HG02885 (cell line): Measurements from ENCODE around the gene RALA.

Experiments used
- ATAC-seq: cut with Tn5 transposase; IDR thresholded peaks from one replicate; pipeline ENCODE4 v1.9.1; 2021; ENCODE audit warnings: mild to moderate bottlenecking; ENCODE audit not compliant: unreplicated experiment, poor library complexity

The RALA gene

DNA sequence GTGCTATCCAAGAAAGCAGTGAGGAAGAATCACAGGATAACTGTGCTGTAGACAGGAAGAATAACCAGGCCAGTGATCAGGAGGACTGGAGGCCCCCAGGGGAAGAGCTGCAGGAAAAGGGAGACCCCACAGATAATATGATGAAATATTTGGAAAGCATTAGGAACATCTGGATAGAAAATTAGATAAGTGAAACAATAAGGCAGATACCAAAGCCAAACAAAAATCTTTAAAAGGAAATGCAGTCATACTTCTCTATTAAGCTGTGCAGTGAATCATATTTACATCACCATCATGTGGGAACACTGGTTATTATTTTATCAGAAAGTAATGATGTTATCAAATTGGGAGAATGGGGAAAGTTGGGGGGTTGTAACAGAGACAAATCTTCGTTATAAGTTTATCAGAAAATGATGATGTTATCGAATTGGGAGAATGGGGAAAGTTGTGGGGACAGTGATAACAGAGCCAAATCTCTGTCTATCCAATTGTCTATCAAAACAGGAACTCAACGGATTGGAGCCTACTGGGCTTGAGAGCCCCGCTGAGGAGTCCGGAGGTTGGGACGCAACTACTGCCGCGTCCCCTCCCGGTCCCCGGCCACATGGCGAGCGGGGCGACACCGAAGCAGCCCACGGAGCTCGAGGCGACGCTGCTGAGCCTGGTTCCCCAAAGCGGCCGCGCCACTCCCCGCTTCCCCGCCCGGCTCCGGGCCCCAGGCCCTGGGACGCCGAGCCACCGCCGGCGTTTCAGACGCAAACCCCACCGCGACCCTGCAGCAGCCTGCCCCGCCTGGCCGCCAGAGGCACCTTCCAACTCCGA is 14.0 kb upstream of the RALA start:
- peak; percentile 61 for ATAC-seq

DNA sequence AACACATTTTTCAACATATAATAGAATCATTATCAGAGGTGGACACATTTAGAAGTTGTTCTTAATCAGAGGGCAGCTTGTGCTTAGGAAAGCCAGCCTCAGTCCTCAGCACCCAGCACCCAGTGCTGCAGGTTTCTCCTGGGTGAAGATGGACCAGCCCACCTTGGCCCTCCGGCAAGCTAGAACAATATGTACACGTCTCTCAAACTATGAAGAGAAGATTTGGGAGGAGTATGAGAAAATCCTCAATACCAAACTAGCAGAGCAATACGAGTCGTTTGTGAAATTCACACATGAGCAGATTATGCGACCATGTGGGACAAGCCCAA is 13.5 kb upstream of the RALA start:
- peak; percentile 8 for ATAC-seq

DNA sequence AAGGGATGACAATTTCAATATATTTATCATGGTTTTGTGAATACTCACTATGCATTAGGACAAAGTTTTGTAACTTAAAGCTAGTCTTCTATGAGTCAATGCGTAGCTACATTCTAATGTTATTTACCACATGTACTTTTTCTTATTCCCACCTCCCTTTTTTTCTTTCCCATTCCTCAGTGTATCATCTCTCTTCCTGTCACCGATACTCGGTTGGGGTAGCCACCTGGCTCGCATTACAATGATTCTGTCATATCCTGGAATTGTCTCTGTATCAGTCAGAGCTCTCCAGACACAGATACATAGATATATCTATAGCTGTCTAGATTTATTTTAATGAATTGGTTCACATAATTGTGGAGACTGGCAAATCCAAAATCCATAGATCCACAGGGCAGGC is 9.8 kb upstream of the RALA start:
- no peak for ATAC-seq

GRCh38 chr7:39614299-39614698 is 9.1 kb upstream of the RALA start:
- ATAC-seq = no peak

DNA sequence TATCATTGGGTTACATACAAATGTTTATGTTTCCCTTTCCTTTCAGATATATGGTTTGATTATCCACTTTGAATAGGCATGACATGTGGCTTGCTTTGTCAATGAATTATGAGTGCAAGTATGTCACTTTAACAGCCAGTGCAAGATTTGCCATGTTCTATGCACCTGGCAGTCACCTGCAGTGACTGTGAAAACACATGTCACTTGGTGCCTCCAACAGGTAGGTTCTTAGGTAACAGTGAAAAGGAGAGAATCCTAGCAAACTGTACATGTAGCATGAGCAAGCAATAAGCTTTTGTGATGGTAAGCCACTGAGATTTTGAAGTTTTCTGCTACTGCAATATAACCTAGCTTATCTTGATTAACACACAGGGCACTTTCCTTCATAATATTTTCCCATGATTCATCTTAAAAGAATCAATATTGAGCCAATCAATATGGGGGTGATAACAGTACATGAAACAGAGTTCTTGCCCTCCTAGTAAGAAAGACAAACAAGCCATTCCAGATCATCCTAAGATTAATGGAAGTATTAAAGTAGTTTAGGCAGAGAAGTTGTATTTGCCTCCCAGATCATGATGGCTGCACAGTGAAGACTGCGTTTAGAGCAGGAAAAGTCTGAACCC is 7.9 kb upstream of the RALA start:
- no peak for ATAC-seq

DNA sequence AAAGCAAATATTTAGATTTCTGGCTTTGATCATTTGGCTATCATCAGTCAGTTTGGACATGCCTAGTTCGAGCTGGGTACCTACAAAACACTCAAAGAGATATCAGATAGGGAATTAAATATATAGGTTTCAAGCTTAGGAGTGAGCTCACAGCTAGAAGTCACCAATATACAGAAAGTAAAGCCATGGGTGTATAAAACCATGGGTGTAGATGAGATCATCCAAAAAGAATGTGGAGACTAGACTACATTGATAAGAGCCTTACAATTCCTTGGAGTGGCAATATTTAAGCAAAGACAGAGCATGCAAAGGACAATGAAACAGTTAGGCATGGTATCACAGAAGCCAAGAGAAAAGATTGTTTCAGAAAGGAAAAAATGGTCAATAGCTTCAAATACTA is 7.2 kb upstream of the RALA start:
- no peak for ATAC-seq

DNA sequence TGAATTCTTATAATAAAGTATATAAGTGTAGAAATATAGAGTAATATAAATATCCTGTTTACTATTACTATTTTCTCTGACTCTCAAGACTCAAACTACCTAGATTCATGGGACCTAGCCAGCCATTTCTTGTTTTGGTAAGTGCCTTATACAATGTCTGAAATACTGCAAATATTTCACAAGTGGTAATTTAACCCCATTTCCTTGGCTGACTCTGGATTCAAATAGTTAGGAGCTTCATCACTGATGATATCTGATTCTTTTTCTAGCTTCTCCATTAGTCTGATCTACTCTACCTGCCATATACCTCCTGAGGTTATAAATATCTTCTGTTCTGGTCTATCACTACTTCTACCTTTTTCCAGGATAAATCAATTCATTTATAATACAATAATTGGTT is 6.4 kb upstream of the RALA start:
- ATAC-seq = no peak

DNA sequence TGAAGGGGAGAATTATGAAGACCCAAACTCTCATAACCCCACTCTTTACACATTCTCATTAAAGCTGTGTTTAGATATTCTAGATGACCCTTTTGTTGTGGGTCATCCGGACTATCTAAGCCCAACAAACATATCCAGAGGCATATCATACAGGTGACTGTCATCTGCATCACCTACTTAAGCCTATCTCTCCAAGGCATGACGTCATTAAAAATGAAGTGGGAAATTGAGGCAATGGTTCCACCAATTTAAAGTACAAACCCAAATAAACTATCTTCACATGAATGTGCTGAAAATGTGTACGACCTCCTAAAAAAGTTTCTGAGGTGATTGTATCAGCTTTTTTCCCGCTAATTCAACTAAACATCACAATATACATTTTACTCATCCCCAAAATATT is 4.5 kb upstream of the RALA start:
- no peak for ATAC-seq

- ATAC-seq = no peak
These were observed 2.9 kb upstream of the RALA start for GRCh38 chr7:39620486-39620885.

DNA sequence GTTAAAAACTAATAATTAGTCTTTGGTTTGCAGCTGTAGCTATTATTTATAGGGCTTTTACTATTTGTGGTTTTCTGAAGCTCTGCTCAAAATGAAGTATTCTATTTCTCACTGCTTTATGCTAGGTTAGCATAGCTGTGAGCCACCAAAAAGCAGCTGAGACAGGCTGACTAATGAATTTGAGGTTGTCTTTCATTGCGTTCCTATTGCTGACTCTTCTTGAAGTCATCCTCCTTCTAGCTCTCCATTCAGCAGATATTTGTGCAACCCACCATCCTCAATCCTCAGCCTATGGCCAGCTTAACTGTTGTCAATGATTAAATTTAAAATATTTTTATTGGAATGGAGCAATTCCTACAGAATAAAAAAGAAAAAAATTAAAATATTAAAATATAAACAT is 2.1 kb upstream of the RALA start:
- ATAC-seq = no peak

DNA sequence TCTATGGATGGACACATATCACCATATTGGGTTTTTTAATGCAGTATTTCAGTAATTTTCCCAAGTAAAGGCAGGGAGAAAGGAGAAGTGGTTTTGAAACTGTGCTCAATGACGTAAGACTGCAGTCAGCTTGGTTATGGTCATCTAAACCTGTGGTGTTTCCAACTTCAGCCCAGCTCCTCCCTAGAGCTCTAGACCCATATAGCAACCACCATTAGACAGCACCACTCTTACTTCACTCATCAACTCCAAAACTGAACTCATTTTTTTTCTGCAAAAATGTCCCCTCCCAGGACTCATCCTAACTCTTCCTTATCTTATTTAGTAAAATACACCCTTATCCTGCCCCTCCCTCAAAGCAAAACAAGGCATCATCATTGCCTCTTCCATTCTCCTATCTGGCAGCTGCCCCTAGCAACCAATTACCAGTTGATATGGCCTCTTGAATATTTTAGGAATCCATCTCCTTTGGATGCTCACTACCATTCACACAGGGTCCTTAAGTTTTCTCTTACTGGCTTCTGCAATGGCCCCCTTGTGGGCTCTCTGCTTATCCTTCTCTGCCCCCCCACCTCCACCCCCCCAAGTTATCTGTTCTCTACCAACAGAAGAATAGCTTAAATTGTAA is 1.5 kb upstream of the RALA start:
- ATAC-seq = peak; percentile 33

- no peak for ATAC-seq
These were observed 763 bp upstream of the RALA start for GRCh38 chr7:39622609-39623008.

- peak; percentile 50 for ATAC-seq
These were observed 515 bp downstream of the RALA start for GRCh38 chr7:39623732-39624441.

DNA sequence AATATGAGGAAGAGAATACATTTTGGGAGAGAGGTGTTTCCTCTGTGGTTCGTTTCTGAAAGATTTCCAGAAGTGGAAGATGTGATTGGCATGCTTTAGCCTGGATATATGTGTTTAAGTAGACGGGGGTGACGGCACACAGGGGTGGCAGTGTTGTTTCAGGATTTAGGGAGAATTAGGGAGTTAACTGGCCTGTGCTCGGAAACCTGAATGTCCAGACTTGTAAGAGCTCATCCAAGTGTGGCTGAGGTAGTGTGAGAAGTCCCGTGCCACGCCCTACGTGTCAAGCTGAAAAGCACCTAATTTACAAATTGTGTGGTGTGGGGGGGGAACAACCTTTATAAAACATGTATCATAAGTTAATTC is 1.1 kb downstream of the RALA start:
- ATAC-seq = no peak

GRCh38 chr7:39624935-39625694 is 1.7 kb downstream of the RALA start:
- no peak for ATAC-seq

DNA sequence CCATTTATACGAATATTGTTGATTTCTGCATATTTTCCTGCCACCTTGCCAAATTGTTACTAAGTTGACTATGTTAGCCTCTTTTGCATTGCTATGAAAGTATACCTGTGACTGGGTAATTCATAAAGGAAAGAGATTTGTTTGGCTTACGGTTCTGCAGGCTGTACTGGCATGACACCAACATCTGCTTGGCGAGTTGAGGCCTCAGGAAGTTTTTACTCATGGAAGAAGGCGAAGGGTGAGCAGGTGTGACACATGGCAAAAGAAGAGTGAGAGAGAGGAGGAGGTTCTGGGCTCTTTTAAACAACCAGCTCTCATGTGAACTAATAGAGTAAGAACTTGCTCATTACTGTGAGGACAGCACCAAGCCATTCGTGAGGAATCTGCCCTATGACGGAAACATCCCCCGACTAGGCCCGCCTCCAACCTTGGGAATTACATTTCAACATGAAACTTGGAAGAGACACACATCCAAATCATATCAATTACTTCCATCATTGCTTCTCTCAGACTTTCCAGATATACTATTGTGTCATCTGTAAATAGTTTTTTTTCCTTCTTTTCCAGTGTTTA is 8.4 kb downstream of the RALA start:
- ATAC-seq = no peak

DNA sequence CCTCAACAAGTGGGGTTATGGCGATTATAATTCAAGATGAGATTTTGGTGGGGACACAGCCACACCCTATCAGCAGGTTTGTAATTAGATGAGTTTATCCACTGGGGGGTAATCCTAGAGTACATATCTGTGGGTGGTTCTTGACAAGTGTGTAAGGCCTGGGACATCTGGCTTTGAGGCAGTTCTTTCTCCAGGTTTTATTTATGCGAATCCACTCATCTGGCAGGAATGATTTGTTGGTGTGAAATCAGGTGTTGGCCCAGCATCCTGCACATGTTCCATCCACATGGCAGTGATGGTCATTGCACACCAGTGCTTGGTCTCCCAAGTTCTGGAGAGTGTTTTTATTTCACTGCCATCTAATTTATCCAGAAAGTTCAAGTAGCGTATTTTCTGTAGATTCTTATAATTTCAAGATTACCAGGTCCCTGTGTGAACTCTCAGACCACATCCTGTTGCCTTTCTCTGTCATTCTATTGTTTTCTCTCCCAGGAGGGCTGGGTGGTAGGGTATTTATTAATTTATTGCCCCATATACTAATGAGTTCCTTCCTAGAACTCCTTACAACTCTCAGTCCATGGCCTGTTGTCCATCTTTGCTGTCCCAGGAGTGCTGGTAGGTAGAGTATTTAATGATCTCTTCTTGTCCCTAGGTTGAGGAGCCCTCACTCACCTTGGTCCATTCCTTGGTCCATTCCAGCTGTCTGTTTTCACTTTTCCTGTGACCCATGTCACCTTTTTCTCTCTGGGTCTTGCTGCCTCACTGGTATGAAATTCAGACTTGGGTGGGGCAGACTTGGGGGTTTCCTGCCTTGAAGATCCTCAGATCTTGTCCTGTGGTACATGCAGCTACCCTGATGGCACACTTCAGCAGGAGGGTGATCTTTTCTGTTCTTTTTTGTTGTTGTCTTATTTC is 10.4 kb downstream of the RALA start:
- ATAC-seq = no peak

- no peak for ATAC-seq
These were observed 11.1 kb downstream of the RALA start for GRCh38 chr7:39634478-39634805.

- peak; percentile 40 for ATAC-seq
These were observed 14.0 kb downstream of the RALA start for GRCh38 chr7:39637400-39637799.
